Measurements from ENCODE around the gene MAP7D1.

GRCh38 chr1:36211307-36211706 is 55.3 kb downstream of the MAP7D1 start:
- TF ChIP-seq EZH2 (IDR thresholded peaks at IDR 0.05; ENCODE audit: borderline replicate concordance, low read depth, low read length, poor library complexity, severe bottlenecking) (no peak), CTCF (conservative IDR thresholded peaks at IDR 0.05; ENCODE audit: low read depth, low read length) (no peak)

Measured in A673 (cell line).